ENCODE results near the gene ATP11A.

GRCh38 chr13:112781881-112782361, 92.1 kb downstream of the ATP11A start:
- TF ChIP-seq CTCF (IDR thresholded peaks at IDR 0.05) (no peak), POLR2A (IDR thresholded peaks at IDR 0.05) (no peak)

Measured in thyroid gland (tissue), 4 donors.